IPS-18c (cell line): ENCODE results near the gene PPIH.
"Not testable (repeated sequence)": the region's sequence is repeated elsewhere in the genome, so short reads cannot be mapped to it uniquely, and the experiment has no call there.

Experiments used
- H3K4me3 ChIP-seq: 2 replicates; pipeline ENCODE4 v1.7.0; 2013; ENCODE audit warnings: low read depth, mild to moderate bottlenecking, low read length, moderate library complexity; ENCODE audit not compliant: insufficient read depth
- H3K9me3 ChIP-seq: one replicate; pipeline ENCODE4 v1.6.1; 2013; ENCODE audit warnings: mild to moderate bottlenecking, low read length, moderate library complexity; ENCODE audit not compliant: control insufficient read depth, insufficient read depth

PPIH gene

DNA sequence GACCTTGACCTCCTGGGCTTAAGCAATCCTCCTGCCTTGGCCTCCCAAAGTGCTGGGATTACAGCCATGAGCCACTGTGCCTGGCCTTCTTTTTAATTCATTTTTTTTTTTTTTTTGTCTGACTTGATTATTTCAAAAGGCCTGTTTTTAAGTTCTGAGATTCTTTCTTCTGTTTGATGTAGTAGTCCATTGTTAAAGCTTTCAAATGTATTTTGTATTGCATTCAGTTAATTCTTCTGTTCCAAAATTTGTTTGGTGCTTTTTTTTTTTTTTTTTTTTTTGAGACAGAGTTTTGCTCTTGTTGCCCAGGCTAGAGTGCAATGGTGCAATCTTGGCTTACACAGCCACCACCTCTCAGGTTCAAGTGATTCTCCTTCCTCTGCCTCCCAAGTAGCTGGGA lies 56.2 kb downstream of the PPIH start:
- H3K4me3 ChIP-seq, H3K9me3 ChIP-seq: not testable (repeated sequence)

DNA sequence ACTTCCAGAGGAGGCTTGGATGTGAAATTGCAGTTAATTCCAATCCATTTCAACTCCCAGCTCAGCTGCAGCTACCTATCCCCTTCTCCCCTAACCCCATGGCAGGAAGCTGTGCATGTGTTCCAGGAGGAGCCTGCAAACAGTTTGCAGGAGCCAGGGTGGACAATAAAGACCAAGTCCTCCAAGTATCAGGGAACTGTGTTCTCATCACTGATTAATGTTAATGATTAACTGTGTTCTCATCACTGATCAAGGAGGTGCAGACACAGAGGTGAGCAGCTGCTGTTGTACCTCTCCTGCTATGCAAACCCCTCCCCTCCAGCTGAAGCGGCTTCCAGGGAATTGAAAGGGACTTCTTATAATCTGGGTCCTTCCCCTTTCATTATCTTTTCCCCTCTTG lies 62.6 kb downstream of the PPIH start:
- H3K9me3 ChIP-seq = no peaks in the 10 kb centered on the region
- H3K4me3 ChIP-seq = no peak overlapping the region

DNA sequence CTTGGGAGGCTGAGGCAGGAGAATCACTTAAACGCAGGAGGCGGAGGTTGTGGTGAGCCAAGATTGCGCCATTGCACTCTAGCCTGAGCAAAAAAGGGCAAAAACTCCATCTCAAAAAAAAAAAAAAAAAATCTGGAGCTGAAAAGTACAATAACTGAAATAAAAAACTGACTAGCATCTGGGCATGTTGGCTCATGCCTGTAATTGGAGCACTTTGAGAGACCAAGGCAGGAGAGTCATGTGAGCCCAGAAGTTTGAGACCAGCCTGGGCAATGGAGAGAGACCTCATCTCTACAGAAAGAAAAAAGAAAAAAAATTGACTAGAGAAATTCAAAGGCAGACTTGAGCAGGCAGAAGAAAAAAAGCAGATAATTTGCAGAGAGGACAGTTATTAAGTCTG lies 63.7 kb downstream of the PPIH start:
- no peaks in the 10 kb centered on the region for H3K9me3 ChIP-seq
- H3K4me3 ChIP-seq = no peak overlapping the region

DNA sequence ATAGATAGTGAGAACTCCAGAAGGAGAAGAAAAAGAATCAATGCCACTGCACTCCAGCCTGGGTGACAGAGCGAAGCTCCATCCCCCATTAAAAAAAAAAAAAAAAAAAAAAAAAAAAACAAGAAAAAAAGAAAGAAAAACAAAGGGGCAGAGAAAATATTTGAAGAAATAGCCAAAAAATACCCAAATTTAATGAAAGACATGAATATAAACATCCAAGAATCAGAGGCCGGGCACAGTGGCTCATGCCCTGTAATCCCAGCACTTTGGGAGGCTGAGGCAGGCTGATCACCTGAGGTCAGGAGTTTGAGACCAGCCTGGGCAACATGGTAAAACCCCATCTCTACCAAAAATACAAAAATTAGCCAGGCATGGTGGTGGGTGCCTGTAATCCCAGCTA lies 64.2 kb downstream of the PPIH start:
- not testable (repeated sequence) for H3K9me3 ChIP-seq, H3K4me3 ChIP-seq

DNA sequence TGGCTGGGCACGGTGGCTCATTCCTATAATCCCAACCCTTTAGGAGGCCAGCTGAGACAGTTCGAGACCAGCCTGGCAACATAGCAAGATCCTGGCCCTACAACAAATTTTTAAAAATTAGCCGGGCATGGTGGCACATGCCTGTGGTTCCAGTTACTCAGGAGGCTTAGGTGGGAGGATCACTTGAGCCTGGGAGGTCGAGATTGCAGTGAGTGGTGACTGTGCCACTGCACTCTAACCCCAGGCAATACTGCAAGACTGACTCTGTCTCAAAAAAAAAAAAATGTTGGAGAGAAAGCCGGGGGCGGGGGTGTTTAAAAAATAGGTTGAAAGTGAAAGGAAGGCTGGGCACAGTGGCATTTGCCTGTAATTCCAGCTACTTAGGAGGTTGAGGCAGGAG lies 65.3 kb downstream of the PPIH start:
- no peaks in the 10 kb centered on the region for H3K9me3 ChIP-seq
- H3K4me3 ChIP-seq = no peak overlapping the region

DNA sequence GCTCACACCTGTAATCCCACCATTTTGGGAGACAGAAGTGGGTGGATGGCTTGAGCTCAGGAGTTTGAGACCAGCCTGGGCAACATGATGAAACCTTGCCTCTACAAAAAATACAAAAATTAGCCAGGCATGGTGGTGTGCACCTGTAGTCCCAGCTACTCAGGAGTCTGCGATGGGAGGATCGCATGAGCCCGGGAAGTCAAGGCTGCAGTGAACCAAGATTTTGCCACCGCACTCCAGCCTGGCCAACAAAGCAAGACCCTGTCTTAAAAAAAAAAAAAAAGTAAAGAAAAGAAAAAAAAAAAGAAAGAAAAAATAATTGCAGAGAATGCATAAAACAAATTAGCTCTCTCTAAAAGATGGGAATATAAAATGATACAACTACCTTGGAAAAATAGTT lies 67.6 kb downstream of the PPIH start:
- not testable (repeated sequence) for H3K9me3 ChIP-seq, H3K4me3 ChIP-seq
